Caki2 (cell line): ENCODE data around the gene ZDHHC9. TPM values are rescaled to one million over a fixed set of nuclear protein-coding genes. Genes with fewer than 3 reads are reported as not detected.

Experiments
- total RNA-seq: library from RNA; depleted of rRNA; stranded (reverse); fragments of >200 nt; shearing (Covaris generic); gene quantifications from 2 replicates; pipeline ENCODE4 v1.2.3, GENCODE V29; 2014; ENCODE audit warnings: low replicate concordance; rRNA removed

ZDHHC9 gene
- total RNA-seq, 1 experiment from 2014 or later = 13.1 TPM

Other genes with a start within 250 kb of the ZDHHC9 start
- gene APLN, start 188.9 kb downstream of the ZDHHC9 start, total RNA-seq = 0.06 and 0.07 TPM in 2 replicates
- gene XPNPEP2, start 104.9 kb downstream of the ZDHHC9 start, total RNA-seq = not detected in 2 replicates
- not detected in 2 replicates for gene SASH3, start 63.9 kb downstream of the ZDHHC9 start, total RNA-seq
- 6.9 and 15.1 TPM in 2 replicates for gene UTP14A, start 62.3 kb upstream of the ZDHHC9 start, total RNA-seq
- 0.06 and 0.44 TPM in 2 replicates for gene BCORL1, start 138.7 kb upstream of the ZDHHC9 start, total RNA-seq